Ishikawa (cell line): Measurements from ENCODE around the gene UBE2QL1.

Source experiments
- CEBPB ChIP-seq: IDR thresholded peaks from 2 replicates; pipeline ENCODE4 v1.6.1; 2012
- CREB1 ChIP-seq: IDR thresholded peaks from 2 replicates; pipeline ENCODE4 v1.6.1; 2012; ENCODE audit warnings: low read depth
- EGR1 ChIP-seq: IDR thresholded peaks from 2 replicates; pipeline ENCODE4 v1.6.1; 2012
- EP300 ChIP-seq: IDR thresholded peaks from 2 replicates; pipeline ENCODE4 v1.6.1; 2012; ENCODE audit warnings: borderline replicate concordance
- FOXM1 ChIP-seq: IDR thresholded peaks from 2 replicates; pipeline ENCODE4 v1.6.1; 2012; ENCODE audit warnings: low read depth, borderline replicate concordance
- MAX ChIP-seq: IDR thresholded peaks from 2 replicates; pipeline ENCODE4 v1.6.1; 2012
- NFIC ChIP-seq: IDR thresholded peaks from 2 replicates; pipeline ENCODE4 v1.6.1; 2012
- RAD21 ChIP-seq: IDR thresholded peaks from 2 replicates; pipeline ENCODE4 v1.6.1; 2012; ENCODE audit warnings: low read depth
- REST ChIP-seq: IDR thresholded peaks from 2 replicates; pipeline ENCODE4 v1.6.1; 2012; ENCODE audit warnings: low read depth, mild to moderate bottlenecking
- TAF1 ChIP-seq: IDR thresholded peaks from 2 replicates; pipeline ENCODE4 v1.6.1; 2012; ENCODE audit warnings: low read depth, mild to moderate bottlenecking
- TCF12 ChIP-seq: IDR thresholded peaks from 2 replicates; pipeline ENCODE4 v1.6.1; 2012; ENCODE audit warnings: low read depth
- TEAD4 ChIP-seq: IDR thresholded peaks from 2 replicates; pipeline ENCODE4 v1.6.1; 2012
- YY1 ChIP-seq: IDR thresholded peaks from 2 replicates; pipeline ENCODE4 v1.6.1; 2012; ENCODE audit warnings: low read depth
- ZBTB7A ChIP-seq: IDR thresholded peaks from 2 replicates; pipeline ENCODE4 v1.6.1; 2012; ENCODE audit warnings: low read depth
- TF ChIP-seq, protein P1 (sequence below): IDR thresholded peaks from 2 replicates; pipeline ENCODE4 v1.6.1; 2012

The UBE2QL1 gene

GRCh38 chr5:6543830-6544560 is 95.3 kb downstream of the UBE2QL1 start:
- TF ChIP-seq TEAD4 (no peak), YY1 (no peak), ZBTB7A (no peak), TAF1 (no peak), REST (no peak), EP300 (no peak), RAD21 (no peak), MAX (no peak), CREB1 (no peak), EGR1 (no peak), CEBPB (no peak), TCF12 (no peak), FOXM1 (no peak), NFIC (no peak)
- TF ChIP-seq, protein P1, sequence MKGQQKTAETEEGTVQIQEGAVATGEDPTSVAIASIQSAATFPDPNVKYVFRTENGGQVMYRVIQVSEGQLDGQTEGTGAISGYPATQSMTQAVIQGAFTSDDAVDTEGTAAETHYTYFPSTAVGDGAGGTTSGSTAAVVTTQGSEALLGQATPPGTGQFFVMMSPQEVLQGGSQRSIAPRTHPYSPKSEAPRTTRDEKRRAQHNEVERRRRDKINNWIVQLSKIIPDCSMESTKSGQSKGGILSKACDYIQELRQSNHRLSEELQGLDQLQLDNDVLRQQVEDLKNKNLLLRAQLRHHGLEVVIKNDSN: no peak
